HUES6 (cell line): ENCODE measurements around the gene UCHL1.
A peak's percentile ranks its signal among the peaks of the same experiment; 100 is the strongest.

Experiments
- H3K27ac ChIP-seq: 2 replicates; pipeline ENCODE4 v1.7.0; 2013; ENCODE audit warnings: low read depth, mild to moderate bottlenecking, low read length, inconsistent platforms
- H3K27me3 ChIP-seq: 2 replicates; pipeline ENCODE4 v1.6.1; 2013; ENCODE audit warnings: low read length; ENCODE audit not compliant: control insufficient read depth, insufficient read depth
- H3K36me3 ChIP-seq: 2 replicates; pipeline ENCODE4 v1.6.1; 2013; ENCODE audit warnings: low read length; ENCODE audit not compliant: control insufficient read depth, insufficient read depth
- H3K4me1 ChIP-seq: 2 replicates; pipeline ENCODE4 v1.6.1; 2013; ENCODE audit warnings: low read length; ENCODE audit not compliant: control insufficient read depth, insufficient read depth
- H3K4me3 ChIP-seq: 2 replicates; pipeline ENCODE4 v1.5.1; 2013; ENCODE audit warnings: low read depth, low read length
- H3K9ac ChIP-seq: one replicate; pipeline ENCODE4 v1.6.1; 2013; ENCODE audit warnings: mild to moderate bottlenecking, low read length
- H3K9me3 ChIP-seq: 2 replicates; pipeline ENCODE4 v1.6.1; 2013; ENCODE audit warnings: low read depth, low read length; ENCODE audit not compliant: control insufficient read depth, insufficient read depth

The UCHL1 gene

GRCh38 chr4:41256740-41257256 lies at the start of gene UCHL1:
UCHL1 (plus strand) TSS chr4:41256928; CDS start chr4:41256977, 49 bp downstream.
- H3K9ac ChIP-seq, result peak within 1 kb of the TSS; percentile 93
- H3K4me3 ChIP-seq, result peak within 1 kb of the TSS; percentile 93

DNA sequence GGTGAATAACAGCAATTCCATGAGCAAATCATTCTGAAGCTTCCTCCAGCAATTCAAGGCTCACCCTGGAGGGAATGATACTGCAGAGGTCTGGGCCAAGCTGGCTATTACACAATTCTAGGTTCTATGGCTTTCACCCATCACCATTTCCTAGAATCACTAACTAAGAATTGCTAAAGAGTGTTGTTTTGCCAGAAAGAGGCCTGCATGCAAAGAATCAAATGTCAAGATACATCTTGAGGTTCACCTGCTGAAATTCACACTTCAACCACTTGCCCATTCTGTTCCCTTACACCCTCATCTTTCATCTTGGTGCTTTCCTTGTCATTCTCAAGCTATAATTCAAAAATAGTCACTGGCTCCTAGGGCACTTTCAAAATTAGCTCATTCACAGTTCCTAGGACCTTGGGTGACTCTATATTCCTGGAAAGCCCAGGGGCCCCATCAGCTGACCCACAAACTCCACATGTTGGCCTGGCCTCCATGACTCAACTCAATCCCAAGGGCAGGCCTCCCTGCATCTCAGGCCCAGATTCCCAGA lies 49.4 kb upstream of the UCHL1 start:
- Histone ChIP-seq H3K4me1 (peaks cover 12% of the 10 kb centered on the region; the same call in 1 of the 2 replicates), H3K4me3 (no peak overlapping the region), H3K27ac (no peak overlapping the region), H3K9me3 (no peaks in the 10 kb centered on the region), H3K9ac (no peak overlapping the region), H3K27me3 (no peaks in the 10 kb centered on the region), H3K36me3 (no peaks in the 10 kb centered on the region)

More at GRCh38 chr4:41256740-41257256, at the start of gene UCHL1:
- Histone ChIP-seq H3K4me1 (peaks cover 23% of the 10 kb centered on the region), H3K36me3 (peaks cover 41% of the 10 kb centered on the region), H3K9me3 (peaks cover 2% of the 10 kb centered on the region; the same call in 1 of the 2 replicates), H3K27me3 (no peaks in the 10 kb centered on the region), H3K27ac (peak within 1 kb of the TSS; percentile 85)

GRCh38 chr4:41209187-41209586 lies 47.5 kb upstream of the UCHL1 start:
- no peaks in the 10 kb centered on the region for H3K9me3 ChIP-seq
- H3K4me1 ChIP-seq, result peaks cover 14% of the 10 kb centered on the region; the same call in 1 of the 2 replicates
- H3K27me3 ChIP-seq, result peaks cover 12% of the 10 kb centered on the region
- H3K4me3 ChIP-seq, result no peak overlapping the region
- H3K36me3 ChIP-seq, result no peaks in the 10 kb centered on the region
- no peak overlapping the region for H3K9ac ChIP-seq
- H3K27ac ChIP-seq, result no peak overlapping the region

DNA sequence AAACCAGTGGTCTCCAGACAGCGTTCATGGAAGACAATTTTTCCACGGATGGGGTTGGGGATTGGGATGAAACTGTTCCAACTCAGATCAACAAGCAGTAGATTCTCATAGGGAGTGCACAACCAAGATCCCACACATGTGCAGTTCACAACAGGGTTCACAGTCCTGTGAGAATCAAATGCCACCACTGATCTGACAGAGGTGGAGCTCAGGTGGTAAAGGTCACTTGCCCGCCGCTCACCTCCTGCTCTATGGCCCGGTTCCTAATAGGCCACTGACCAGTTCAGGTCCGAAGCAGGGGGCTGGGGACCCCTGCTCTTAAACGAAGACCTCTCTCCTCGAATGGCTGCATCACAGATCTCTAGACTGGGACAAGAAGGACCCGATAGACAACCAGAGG lies 46.8 kb upstream of the UCHL1 start:
- Histone ChIP-seq H3K9ac (no peak overlapping the region), H3K4me3 (no peak overlapping the region), H3K27me3 (peaks cover 12% of the 10 kb centered on the region), H3K36me3 (no peaks in the 10 kb centered on the region), H3K27ac (no peak overlapping the region), H3K4me1 (peaks cover 10% of the 10 kb centered on the region), H3K9me3 (no peaks in the 10 kb centered on the region)

DNA sequence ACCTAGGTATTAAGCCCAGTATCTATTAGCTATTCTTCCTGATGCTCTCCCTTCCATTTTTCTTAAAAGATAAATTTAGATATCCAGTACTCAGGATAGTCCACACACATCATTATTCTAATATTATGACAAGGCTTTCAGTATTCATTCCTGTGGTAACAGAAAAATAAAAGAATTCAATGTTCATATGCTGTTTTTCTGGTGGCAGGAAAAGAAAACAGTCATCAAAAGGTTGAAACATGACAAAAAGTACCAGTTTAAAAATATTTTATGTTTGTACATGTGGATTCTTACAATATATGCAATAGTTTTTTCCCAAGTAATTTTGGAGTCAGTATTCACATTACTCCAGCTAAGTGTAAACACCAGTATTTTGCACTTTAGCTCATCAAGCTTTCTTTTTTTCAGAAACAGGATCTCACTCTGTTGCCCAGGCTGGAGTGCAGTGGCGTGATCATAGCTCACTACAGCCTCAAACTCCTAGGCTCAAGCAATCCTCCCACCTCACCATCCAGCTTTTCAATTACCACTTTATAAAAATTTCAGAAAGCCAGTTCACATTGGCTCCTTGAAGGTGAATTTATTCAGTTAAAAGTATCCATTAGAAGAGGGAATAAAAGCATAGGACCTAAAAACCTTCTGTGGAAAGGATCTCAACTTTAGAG lies 44.6 kb upstream of the UCHL1 start:
- peaks cover 22% of the 10 kb centered on the region for H3K4me1 ChIP-seq
- H3K9me3 ChIP-seq, result no peaks in the 10 kb centered on the region
- H3K27me3 ChIP-seq, result peaks cover 12% of the 10 kb centered on the region
- H3K27ac ChIP-seq, result no peak overlapping the region
- no peak overlapping the region for H3K9ac ChIP-seq
- H3K4me3 ChIP-seq, result peak overlapping the region; percentile 80; the same call in 1 of the 2 replicates
- no peaks in the 10 kb centered on the region for H3K36me3 ChIP-seq

DNA sequence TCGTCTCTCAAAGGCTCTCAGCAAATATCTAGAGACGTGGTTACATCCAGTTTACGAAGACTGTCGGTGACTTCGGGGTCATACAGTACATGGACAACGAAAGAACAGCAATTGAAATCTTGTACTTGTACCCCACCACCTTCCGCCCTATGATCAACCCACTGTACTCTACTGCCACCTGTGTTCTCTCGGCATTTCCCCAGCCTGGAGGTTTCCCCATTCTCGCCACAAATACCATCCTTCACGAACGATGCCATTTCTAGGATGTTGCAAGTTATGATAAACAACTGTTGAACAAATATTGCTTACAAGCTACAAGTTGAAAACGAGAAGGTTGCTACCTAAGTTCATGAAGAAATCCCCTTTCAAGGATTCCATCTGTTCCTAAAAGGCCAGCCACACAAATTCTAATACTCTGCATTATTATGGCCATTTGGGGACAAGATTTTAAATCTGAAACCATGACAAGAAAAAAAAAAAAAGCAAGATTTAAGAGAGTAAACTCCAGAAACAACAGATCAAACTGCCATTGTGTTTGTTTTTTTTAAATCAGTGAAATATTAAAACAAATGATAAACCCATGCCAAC lies 44.0 kb upstream of the UCHL1 start:
- Histone ChIP-seq H3K9ac (no peak overlapping the region), H3K9me3 (no peaks in the 10 kb centered on the region), H3K27ac (no peak overlapping the region), H3K4me1 (peaks cover 28% of the 10 kb centered on the region), H3K4me3 (peak overlapping the region; percentile 80), H3K27me3 (peaks cover 12% of the 10 kb centered on the region), H3K36me3 (no peaks in the 10 kb centered on the region)

GRCh38 chr4:41213625-41214135 lies 43.0 kb upstream of the UCHL1 start:
- Histone ChIP-seq H3K4me3 (peak overlapping the region; percentile 80), H3K27ac (peak overlapping the region; percentile 66; the same call in 1 of the 2 replicates), H3K27me3 (peaks cover 12% of the 10 kb centered on the region), H3K9me3 (no peaks in the 10 kb centered on the region), H3K4me1 (peaks cover 28% of the 10 kb centered on the region), H3K36me3 (no peaks in the 10 kb centered on the region), H3K9ac (peak overlapping the region; percentile 90)

- H3K9ac ChIP-seq, result peak within 1 kb of the TSS; percentile 90
- peak within 1 kb of the TSS; percentile 66 for H3K27ac ChIP-seq
- no peaks in the 10 kb centered on the region for H3K9me3 ChIP-seq
- peaks cover 28% of the 10 kb centered on the region for H3K4me1 ChIP-seq
- H3K36me3 ChIP-seq, result no peaks in the 10 kb centered on the region
- H3K4me3 ChIP-seq, result peak within 1 kb of the TSS; percentile 80
- peaks cover 12% of the 10 kb centered on the region for H3K27me3 ChIP-seq
These were observed 42.4 kb upstream of the UCHL1 start, which contains the start of gene APBB2 for GRCh38 chr4:41214136-41214824. APBB2 (minus strand) TSS chr4:41214542; CDS start chr4:41033254, 181,288 bp downstream.

- Histone ChIP-seq H3K36me3 (no peaks in the 10 kb centered on the region), H3K27me3 (peaks cover 12% of the 10 kb centered on the region), H3K4me3 (peak overlapping the region; percentile 48), H3K9me3 (no peaks in the 10 kb centered on the region), H3K27ac (no peak overlapping the region), H3K9ac (no peak overlapping the region), H3K4me1 (peaks cover 28% of the 10 kb centered on the region)
These were observed 41.9 kb upstream of the UCHL1 start for GRCh38 chr4:41214825-41215146.

- no peaks in the 10 kb centered on the region for H3K9me3 ChIP-seq
- H3K4me1 ChIP-seq, result peaks cover 28% of the 10 kb centered on the region
- H3K27me3 ChIP-seq, result peaks cover 12% of the 10 kb centered on the region
- H3K27ac ChIP-seq, result no peak overlapping the region
- no peaks in the 10 kb centered on the region for H3K36me3 ChIP-seq
- H3K4me3 ChIP-seq, result peak overlapping the region; percentile 48; the same call in 1 of the 2 replicates
- no peak overlapping the region for H3K9ac ChIP-seq
These were observed 41.6 kb upstream of the UCHL1 start for GRCh38 chr4:41215155-41215554.
